ENCODE measurements around the gene FKBP2.
"Not testable (repeated sequence)": the region's sequence is repeated elsewhere in the genome, so short reads cannot be mapped to it uniquely, and the experiment has no call there.

Gene FKBP2

DNA sequence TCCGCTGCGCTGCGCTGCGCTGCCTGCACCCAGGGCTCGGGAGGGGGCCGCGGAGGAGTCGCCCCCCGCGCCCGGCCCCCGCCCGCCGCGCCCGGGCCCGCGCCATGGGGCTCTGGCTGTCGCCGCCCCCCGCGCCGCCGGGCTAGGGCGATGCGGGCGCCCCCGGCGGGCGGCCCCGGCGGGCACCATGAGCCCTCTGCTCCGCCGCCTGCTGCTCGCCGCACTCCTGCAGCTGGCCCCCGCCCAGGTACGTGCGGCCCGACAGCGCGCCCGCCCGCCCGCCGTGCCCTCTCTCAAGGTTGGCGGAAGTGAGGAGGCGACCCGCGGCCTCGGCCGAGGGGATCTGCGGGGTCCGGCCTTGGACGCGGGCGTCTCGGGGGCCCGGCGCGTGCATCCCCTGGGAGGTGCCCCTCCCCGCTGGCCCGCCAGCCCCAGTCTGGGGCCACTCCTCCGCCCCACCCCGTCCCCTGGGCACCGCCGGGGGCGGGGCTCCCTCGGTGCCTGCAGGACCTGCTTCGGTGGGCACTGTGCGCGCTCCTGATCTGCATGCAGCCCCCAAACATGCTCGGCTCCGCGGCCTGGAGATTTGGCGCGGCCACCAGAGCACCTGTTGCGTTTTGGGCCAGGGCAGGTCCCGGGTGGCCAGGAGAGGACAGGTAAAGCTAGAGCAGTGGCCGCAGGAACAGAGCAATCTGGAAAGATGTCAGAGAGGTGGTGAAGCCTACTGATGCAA is 6.1 kb upstream of the FKBP2 start:
- peak; percentile 83 for DNase-seq

DNA sequence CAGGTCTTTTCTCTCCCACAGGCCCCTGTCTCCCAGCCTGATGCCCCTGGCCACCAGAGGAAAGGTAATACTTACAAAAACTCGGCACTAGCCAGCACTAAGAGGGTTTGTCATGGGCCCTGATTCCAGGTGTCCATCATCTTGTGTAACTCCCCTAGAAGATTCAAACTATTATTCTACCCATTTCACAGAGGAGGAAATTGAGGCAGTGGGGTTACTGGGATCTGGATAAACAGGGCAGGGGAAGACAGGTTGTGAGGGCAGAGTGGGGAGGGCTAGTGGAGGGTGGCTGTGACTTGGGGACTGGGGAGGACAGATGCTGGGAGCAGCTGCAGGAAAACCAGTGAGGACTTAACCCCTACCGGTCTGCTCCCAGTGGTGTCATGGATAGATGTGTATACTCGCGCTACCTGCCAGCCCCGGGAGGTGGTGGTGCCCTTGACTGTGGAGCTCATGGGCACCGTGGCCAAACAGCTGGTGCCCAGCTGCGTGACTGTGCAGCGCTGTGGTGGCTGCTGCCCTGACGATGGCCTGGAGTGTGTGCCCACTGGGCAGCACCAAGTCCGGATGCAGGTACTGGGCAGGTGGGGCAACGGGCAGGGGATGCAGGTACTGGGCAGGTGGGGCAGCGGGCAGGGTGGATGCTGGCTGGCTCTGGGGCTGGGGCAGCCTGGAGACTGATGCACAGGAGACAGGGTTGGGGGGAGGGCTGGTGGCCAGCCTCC is 5.3 kb upstream of the FKBP2 start:
- no peak for DNase-seq

DNA sequence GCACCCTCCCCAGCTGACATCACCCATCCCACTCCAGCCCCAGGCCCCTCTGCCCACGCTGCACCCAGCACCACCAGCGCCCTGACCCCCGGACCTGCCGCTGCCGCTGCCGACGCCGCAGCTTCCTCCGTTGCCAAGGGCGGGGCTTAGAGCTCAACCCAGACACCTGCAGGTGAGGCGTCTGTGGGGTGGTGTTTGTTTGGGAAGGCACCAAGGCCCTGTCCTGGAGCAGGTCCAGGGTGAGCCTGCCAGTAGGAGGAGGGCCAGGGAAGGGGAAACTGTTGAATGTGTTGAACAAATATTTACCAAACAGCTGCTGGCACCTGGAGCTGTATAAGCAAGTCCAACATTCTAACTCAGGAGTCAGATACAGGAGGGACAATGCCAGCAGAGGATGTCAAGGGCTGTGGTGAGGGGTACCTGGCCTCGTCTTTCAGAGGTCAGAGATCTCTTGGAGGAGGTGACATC is 3.4 kb upstream of the FKBP2 start:
- peak; percentile 96 for DNase-seq

GRCh38 chr11:64238076-64238475 is 2.8 kb upstream of the FKBP2 start:
- DNase-seq = peak; percentile 72

DNA sequence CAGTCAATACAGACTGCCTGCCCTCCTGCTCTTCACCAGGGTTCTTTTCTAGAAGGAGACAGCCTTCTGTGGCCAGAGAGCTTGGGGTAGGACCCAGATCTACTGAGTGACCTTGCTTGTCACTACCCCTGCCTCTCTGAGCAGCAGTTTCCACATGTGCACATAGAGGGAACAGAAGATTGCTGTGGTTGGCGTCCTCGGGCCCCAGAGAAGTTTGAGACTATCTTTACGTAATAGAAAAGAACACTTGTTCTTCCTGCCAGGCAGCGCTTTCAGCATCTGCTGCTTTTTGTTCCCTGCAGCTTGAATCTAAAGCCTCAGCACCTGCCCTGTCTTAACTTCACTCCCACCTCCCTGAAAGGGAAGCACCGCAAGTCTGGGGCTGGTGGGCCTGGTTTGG is 1.9 kb upstream of the FKBP2 start:
- DNase-seq = peak; percentile 78

- DNase-seq = no peak
Measured at GRCh38 chr11:64239662-64240434, 1.0 kb upstream of the FKBP2 start.

DNA sequence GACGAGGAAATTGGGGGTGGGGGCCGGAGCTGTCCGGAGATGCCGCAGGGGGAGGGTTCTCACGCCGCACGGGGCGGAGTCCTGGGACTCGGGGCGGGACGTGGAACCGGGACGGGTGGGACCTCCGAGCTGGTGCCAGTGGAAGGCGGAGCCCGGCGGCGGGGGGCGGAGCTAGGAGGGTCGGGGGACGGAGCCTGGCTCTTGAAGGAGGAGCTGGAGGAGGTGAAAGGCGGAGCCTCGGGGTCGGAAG is 271 bp downstream of the FKBP2 start:
- DNase-seq = peak; percentile 100

DNA sequence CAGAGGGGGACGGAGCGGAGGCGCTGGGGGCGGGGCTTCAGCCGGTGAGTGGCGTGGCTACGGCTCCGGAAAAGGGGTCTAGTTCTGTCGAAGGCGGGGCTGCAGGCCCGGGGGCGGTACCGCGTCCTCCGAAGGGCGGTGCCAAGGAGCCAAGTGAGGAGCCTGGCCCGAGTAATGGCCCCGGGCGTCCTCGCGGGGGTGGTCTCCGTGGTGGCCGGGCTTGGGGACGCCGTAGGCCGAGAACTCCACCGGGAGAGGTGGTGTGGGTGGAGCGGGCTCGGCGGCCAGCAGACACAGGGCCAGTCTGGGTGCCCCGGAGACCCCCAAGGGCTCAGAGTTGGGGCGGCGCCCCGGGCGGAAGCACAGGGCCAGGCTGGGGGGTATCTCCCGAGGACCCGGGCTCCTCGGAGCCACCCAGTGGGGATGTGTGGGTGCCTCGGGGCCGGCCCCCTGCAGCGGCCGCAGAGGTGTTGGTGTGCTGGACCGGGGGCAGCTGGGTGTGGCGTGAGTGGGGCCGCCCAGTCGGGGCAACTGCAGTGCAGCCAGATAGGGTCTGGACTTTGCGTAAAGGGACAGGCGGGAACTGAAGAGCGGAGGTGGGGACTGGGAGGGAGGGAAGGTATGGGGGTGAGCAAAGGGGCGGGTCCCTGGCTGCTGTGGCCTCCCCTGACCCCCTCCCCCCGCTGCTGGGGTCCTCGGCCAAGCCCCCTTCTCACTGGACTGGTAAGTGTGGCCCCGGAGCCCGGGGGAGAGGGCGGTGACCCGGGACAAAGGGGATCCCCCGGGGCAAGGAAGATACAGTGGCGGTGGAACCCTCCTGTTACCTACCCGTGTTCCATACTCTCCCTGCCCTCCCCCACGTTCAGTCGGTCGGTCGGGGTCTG is 838 bp downstream of the FKBP2 start:
- DNase-seq = peak; percentile 63

DNA sequence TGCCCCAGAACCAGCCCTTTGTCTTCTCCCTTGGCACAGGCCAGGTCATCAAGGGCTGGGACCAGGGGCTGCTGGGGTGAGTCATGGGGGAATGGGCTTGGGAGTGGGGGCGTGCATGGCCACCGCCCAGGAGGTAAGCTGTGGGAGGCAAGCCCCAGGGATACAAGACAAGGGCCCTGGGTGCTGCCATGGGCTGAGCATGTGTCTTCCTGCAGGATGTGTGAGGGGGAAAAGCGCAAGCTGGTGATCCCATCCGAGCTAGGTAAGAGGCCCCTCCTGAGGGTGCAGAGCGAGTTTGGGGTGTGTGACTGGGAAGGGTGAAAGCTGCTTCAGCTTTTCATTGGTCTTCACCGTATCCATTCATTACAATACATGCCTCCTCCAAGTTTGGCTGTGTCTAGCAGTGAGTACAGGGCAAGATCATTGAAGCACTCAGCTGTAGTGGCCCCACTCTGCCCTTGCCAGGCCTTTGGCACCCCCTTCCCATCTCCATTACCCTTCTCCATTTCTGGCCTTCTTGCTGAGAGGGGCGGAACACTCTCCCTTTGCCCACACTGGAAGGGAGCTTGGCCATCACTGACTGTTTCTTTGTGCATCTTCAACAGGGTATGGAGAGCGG is 2.5 kb downstream of the FKBP2 start:
- peak; percentile 4 for DNase-seq

DNA sequence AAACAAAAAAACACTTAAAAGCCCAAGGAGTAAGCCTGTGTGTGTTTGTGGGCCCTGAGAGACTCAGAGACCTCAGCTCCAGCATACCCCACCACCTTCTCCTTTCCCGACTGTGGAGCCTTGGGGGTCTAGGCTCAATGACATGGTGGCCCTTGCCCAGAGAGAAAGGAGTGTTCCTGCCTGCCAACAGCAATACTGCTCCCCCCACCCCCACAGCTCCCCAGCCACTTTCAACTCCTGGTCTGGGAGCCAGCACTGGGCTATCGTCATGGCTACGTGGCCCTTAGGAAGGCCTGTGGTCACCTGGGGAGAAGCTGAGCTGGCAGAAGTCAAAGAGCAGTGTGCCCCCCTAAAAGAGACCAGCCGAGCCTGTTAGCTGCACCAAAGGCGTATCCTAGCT is 3.2 kb downstream of the FKBP2 start:
- DNase-seq = peak; percentile 11

- peak; percentile 14 for DNase-seq
Measured at GRCh38 chr11:64244966-64245365, 4.1 kb downstream of the FKBP2 start.

GRCh38 chr11:64245401-64245796 is 4.5 kb downstream of the FKBP2 start:
- peak; percentile 83 for DNase-seq

- peak; percentile 86 for DNase-seq
Measured at GRCh38 chr11:64245797-64246620, 5.1 kb downstream of the FKBP2 start.

DNA sequence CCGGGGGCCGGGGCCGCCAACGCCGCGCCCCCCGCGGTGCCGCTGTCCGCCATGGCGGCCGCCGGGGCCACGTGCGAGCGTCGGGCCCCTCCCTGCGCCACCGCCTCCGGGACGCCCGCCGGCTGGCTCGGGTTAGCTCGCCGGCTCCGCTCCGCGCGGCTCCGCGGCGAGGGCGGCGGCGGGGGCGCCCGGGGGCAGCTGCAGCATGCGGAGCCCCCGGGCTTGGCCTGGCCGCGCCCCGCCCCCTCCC is 5.7 kb downstream of the FKBP2 start:
- not testable (repeated sequence) for DNase-seq

- peak; percentile 96 for DNase-seq
Measured at GRCh38 chr11:64246871-64247728, 6.2 kb downstream of the FKBP2 start, which contains the start of gene PPP1R14B. Gene PPP1R14B (minus strand): TSS chr11:64246943. CDS start chr11:64246673, 270 bp downstream.

DNA sequence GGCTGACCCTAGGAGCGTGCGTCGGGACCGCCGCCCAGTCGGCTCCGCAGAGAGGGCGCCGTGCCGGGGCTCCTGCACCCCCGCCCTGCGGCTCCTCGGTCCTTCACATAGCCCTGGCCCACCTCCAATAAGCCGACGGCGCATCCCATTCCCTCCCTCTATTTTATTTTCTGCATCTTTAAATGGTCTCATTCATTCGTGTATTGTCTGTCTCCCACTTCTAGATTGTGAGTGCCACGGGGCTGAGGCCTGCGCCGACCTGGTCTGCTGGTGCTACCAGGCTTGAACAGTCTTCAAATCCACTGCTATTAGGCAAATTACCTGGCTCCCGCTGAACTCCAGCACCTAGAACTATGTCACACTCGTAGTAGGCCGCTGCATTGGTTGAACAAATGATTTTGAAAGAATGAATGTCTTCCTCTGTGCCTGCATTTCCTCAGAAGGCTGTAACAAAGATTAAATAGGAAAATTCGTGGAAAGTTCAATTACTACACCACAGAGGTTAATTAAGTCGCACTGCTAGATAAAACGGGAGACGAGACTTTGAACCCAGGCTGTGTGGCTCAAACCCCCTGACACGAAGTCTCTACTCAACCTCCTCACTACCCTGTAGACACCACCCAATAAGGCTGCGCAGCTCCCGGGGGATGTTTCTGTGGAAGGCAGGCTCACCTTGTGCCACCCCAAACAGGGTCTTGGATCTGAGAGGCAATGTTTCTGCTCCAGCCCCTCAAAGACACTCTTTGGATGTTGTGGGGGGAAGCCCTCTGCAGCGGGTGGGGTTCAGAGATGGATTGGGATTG is 7.0 kb downstream of the FKBP2 start:
- peak; percentile 2 for DNase-seq

DNA sequence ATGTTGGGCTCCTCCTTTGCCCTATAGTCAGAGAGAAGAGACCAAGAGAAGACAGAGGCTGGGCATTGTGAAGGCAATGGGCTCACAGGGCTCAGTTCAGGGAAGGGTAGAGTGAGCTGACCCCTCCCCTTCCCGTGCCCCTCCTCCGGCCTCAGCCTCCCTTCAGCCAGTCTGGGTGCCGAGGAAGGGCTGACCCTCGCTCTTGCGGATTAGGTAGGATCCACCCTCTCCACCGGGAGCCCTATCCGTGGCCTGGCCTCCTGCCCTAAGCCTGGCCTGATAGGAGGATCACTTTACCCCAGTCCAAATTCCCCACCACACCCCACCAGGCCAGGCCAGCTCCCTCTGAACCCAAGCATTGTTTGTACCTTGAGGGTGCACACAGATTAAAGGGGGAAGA is 7.7 kb downstream of the FKBP2 start:
- DNase-seq = no peak

- DNase-seq = no peak
Measured at GRCh38 chr11:64249038-64249437, 8.1 kb downstream of the FKBP2 start.

- DNase-seq = peak; percentile 6
Measured at GRCh38 chr11:64249563-64250414, 8.9 kb downstream of the FKBP2 start.
